ENCODE measurements around the gene TM4SF20.

DNA sequence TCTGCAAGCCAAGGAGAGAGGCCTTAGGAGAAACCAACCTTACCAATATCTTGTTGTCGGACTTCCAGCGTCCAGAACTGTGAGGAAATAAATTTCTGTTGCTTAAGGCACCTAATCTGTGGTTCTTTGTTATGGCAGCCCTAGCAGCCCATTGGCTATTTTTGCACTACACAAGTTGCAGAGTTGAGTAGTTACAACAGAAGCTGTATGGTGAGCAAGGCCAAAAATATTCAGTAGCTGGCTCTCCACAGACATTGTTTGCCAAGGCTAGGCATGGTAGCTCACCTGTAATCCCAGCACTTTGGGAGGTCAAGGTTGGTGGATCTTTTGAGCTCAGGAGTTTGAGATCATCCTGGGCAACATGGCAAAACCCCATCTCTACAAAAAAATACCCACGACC lies 35.7 kb upstream of the TM4SF20 start:
- TF ChIP-seq CTCF (conservative IDR thresholded peaks at IDR 0.05; ENCODE audit: low read length) (no peak), EZH2phosphoT487 (IDR thresholded peaks at IDR 0.05; ENCODE audit: borderline replicate concordance, low read depth, low read length) (no peak)

Data from OCI-LY7 (cell line).